Osteocyte (in vitro differentiated cells): Measurements from ENCODE around the gene A1CF. TPM values are rescaled to one million over a fixed set of nuclear protein-coding genes. Genes with fewer than 3 reads are reported as not detected.
"Not testable (repeated sequence)": the region's sequence is repeated elsewhere in the genome, so short reads cannot be mapped to it uniquely, and the experiment has no call there.

Source experiments
- DNase-seq: peaks from one replicate; pipeline ENCODE4 v3.0.0; 2021; ENCODE audit warnings: mixed read lengths; ENCODE audit not compliant: unreplicated experiment; ENCODE audit errors: extremely low spot score
- H3K27ac Mint-ChIP-seq: one replicate; pipeline ENCODE4 v1.8.0; 2021; ENCODE audit warnings: mild to moderate bottlenecking, mixed read lengths; ENCODE audit not compliant: unreplicated experiment
- H3K27me3 Mint-ChIP-seq: one replicate; pipeline ENCODE4 v1.8.0; 2021; ENCODE audit warnings: mixed read lengths; ENCODE audit not compliant: unreplicated experiment
- H3K36me3 Mint-ChIP-seq: one replicate; pipeline ENCODE4 v1.8.0; 2021; ENCODE audit warnings: mixed read lengths; ENCODE audit not compliant: unreplicated experiment
- H3K4me1 Mint-ChIP-seq: one replicate; pipeline ENCODE4 v1.8.0; 2021; ENCODE audit warnings: mixed read lengths; ENCODE audit not compliant: unreplicated experiment
- H3K4me3 Mint-ChIP-seq: one replicate; pipeline ENCODE4 v1.8.0; 2021; ENCODE audit warnings: mild to moderate bottlenecking, moderate library complexity, mixed read lengths; ENCODE audit not compliant: unreplicated experiment
- H3K9me3 Mint-ChIP-seq: one replicate; pipeline ENCODE4 v1.8.0; 2021; ENCODE audit warnings: mixed read lengths; ENCODE audit not compliant: unreplicated experiment
- total RNA-seq: library from RNA; stranded (reverse); gene quantifications from 2 replicates; pipeline ENCODE4 v1.2.1, GENCODE V29; 2021
- TF ChIP-seq, protein P1 (sequence below): fragments of 200-600 bp; sonication (generic); IDR thresholded peaks from 2 replicates; pipeline ENCODE4 v1.5.0; 2021; ENCODE audit warnings: antibody characterized with exemption, mild to moderate bottlenecking, moderate library complexity

A1CF gene
- total RNA-seq, 1 donor from 2014 or later: not detected

DNA sequence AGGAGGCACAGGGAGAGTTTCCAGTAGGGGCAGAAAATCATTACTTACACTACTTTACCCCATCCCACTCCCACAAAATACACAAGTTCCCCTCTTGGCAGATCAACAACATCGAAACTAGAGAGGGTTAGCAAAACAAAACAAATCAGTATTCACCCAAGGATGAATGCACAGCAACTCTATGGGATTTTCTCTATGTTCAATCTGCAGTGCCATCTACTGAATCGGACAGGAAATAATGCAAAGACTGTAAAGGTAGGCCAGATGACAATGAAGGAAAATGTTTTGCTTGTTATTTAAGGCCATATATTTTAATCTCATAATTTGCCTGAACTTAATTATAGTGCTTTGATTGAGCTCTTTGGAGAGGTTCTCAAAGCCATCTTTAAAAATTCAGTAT is 110.6 kb downstream of the A1CF start:
- H3K4me3 Mint-ChIP-seq, H3K4me1 Mint-ChIP-seq, H3K27ac Mint-ChIP-seq, H3K27me3 Mint-ChIP-seq, DNase-seq, H3K36me3 Mint-ChIP-seq, H3K9me3 Mint-ChIP-seq: not testable (repeated sequence)
- TF ChIP-seq, protein P1, sequence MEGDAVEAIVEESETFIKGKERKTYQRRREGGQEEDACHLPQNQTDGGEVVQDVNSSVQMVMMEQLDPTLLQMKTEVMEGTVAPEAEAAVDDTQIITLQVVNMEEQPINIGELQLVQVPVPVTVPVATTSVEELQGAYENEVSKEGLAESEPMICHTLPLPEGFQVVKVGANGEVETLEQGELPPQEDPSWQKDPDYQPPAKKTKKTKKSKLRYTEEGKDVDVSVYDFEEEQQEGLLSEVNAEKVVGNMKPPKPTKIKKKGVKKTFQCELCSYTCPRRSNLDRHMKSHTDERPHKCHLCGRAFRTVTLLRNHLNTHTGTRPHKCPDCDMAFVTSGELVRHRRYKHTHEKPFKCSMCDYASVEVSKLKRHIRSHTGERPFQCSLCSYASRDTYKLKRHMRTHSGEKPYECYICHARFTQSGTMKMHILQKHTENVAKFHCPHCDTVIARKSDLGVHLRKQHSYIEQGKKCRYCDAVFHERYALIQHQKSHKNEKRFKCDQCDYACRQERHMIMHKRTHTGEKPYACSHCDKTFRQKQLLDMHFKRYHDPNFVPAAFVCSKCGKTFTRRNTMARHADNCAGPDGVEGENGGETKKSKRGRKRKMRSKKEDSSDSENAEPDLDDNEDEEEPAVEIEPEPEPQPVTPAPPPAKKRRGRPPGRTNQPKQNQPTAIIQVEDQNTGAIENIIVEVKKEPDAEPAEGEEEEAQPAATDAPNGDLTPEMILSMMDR: peak; percentile 18

DNA sequence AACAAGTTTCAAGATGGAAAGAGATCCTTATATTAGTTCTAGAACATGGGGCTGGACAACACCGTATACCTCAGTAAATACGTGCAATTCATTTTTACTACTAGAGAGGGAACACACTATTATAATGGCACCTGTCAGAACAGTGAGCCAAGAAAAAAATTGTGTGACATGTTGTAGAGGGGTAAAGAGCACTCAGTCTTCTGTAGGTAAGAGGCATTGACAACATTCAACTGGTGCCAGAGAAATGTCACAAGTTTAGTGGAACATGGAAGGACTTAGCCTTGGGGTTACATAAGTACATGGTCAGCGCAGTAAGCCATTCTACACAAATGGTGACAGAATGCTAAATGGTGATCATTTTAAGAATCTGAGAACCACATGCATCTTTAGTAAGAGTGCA is 113.4 kb downstream of the A1CF start:
- not testable (repeated sequence) for H3K4me1 Mint-ChIP-seq, H3K4me3 Mint-ChIP-seq, DNase-seq, H3K36me3 Mint-ChIP-seq, H3K9me3 Mint-ChIP-seq, H3K27me3 Mint-ChIP-seq, H3K27ac Mint-ChIP-seq

DNA sequence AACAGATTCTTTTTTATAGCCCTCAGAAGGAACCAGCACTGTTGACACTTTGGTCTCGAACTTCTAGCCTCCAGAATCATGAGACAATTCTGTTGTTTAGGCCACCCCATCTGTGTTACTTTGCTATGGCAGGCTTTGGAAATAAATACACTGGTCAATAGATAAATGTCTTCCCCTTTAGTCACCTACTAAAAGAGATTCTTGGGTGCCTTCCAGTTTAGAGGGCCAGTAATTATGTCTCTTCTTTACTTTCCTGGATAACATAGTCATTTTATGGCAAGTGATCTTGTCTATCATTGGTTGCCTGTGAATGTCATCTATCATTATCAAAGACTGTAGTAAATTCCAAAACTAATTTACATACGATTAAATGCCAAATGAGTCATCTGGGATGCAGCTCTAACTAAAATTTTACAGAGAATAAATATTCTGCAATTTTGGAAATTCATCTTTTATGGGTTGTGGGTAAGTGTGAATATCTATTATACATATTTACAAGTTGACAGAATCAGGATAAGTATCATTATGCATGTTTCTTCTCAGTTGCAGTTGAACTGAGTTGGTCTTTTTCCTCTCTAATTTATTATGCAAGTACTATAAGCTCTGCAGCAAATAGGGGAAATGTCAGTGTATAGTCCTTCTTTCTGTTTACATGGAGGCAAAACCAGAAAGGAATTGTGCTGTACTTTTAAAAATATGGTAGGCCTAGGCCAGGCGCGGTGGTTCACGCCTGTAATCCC is 118.5 kb downstream of the A1CF start:
- not testable (repeated sequence) for H3K27ac Mint-ChIP-seq, DNase-seq, H3K27me3 Mint-ChIP-seq, H3K4me3 Mint-ChIP-seq, H3K4me1 Mint-ChIP-seq, H3K36me3 Mint-ChIP-seq
- H3K9me3 Mint-ChIP-seq: peaks cover 11% of the 10 kb centered on the region

Other genes starting within 250 kb of the A1CF start
- 3.0 and 3.8 TPM in 2 replicates for gene ASAH2B, start 145.7 kb downstream of the A1CF start, total RNA-seq
- 10.5 and 10.8 TPM in 2 replicates for gene PRKG1, start 188.9 kb upstream of the A1CF start, total RNA-seq